Duodenal mucosa (tissue), 2 donors: Measurements from ENCODE around the gene NFATC2IP.
A peak's percentile ranks its signal among the peaks of the same experiment; 100 is the strongest.
"Not testable (repeated sequence)": the region's sequence is repeated elsewhere in the genome, so short reads cannot be mapped to it uniquely, and the experiment has no call there.

Experiments used
- H3K27ac ChIP-seq: one replicate; pipeline ENCODE4 v1.7.0; 2013; ENCODE audit warnings: low read depth, low read length
- H3K27me3 ChIP-seq, 2 donors: one replicate each; pipeline ENCODE4 v1.7.0; 2013; ENCODE audit warnings: low read length in 2 of 2, control low read depth in 1 of 2; ENCODE audit not compliant: insufficient read depth in 2 of 2, control insufficient read depth in 1 of 2
- H3K36me3 ChIP-seq, 2 donors: one replicate each; pipeline ENCODE4 v1.7.0; 2013; ENCODE audit warnings: low read length in 2 of 2, control low read depth in 1 of 2; ENCODE audit not compliant: insufficient read depth in 2 of 2, control insufficient read depth in 1 of 2
- H3K4me1 ChIP-seq, 2 donors: one replicate each; pipeline ENCODE4 v1.7.0; 2013; ENCODE audit warnings: low read length in 2 of 2, control low read depth in 1 of 2; ENCODE audit not compliant: insufficient read depth in 2 of 2, control insufficient read depth in 1 of 2
- H3K4me3 ChIP-seq, 2 donors: one replicate each; pipeline ENCODE4 v1.7.0; 2013; ENCODE audit warnings: low read length in 2 of 2, low read depth in 1 of 2
- H3K9ac ChIP-seq, 2 donors: one replicate each; pipeline ENCODE4 v1.7.0; 2013; ENCODE audit warnings: low read length in 2 of 2, low read depth in 1 of 2
- H3K9me3 ChIP-seq, 2 donors: one replicate each; pipeline ENCODE4 v1.7.0; 2013; ENCODE audit warnings: low read length in 2 of 2, control low read depth in 1 of 2; ENCODE audit not compliant: control insufficient read depth in 1 of 2

The NFATC2IP gene

DNA sequence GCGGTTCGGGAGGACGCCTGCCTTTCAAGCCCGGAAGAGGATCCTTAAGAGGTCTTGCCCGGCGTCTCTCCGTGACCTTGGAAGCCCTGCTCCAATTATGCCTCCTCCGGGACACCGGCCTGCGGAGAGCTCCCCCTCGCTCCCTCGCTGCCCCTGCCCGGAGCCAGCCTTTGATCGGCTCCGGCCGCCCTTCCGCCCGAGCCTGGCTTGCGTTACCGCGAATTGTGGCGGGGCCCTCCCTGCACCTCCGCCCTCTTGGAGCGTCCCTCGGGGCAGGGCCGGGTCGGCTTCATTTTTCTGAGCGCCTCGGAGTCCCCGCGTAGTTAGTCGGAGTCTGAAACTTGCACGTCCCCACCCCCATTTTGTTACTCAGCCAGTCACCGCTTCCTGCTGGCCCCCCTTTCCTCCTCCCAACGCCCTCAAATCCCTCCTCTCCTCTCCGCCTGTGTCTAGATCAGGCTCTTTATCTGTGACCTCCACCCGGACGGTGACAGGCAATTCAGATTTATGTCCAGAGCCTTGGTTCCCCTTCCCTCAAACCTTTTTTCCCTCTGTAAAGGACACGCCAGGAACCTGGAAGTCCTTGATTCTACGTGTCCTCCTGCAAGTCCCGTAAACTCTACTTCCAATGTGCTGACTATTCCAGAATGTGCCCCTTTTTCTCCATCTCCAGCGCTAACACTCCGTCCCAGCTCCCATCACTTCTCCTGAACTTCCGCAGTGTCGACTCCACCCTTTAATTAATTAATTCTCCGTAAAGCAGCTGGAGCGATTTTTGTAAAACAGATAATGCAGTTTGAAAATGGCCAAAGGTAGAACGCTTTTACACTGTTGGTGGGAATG lies 25.1 kb upstream of the NFATC2IP start:
- H3K4me1 ChIP-seq = peaks cover 15 to 16% of the 10 kb centered on the region in 2 donors

DNA sequence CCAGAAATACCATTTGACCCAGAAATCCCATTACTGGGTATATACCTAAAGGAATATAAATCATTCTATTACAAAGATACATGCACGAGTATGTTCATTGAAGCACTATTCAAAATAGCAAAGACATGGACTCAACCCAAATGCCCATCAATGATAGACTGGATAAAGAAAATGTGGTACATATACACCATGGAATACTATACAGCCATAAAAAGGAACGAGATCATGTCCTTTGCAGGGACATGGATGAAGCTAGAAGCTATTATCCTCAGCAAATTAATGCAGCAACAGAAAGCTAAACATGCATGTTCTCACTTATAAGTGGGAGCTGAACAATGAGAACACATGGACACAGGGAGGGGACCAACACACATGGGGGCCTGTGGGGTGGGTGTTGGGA lies 24.5 kb upstream of the NFATC2IP start:
- H3K36me3 ChIP-seq, H3K9me3 ChIP-seq, H3K27ac ChIP-seq, H3K27me3 ChIP-seq: not testable (repeated sequence)
- H3K4me3 ChIP-seq = peak overlapping the region; percentile 76 to 87
- peaks cover 15 to 16% of the 10 kb centered on the region in 2 donors for H3K4me1 ChIP-seq
- peak overlapping the region in 1 of 2 donors; percentile 79 for H3K9ac ChIP-seq

More for the DNA sequence above, 25.1 kb upstream of the NFATC2IP start:
- peak overlapping the region; percentile 76 to 87 for H3K4me3 ChIP-seq
- peak overlapping the region; percentile 99 for H3K27ac ChIP-seq
- H3K36me3 ChIP-seq = peaks cover 0 to 3% of the 10 kb centered on the region in 2 donors
- peak overlapping the region; percentile 79 to 89 for H3K9ac ChIP-seq
- no peaks in the 10 kb centered on the region for H3K9me3 ChIP-seq
- no peaks in the 10 kb centered on the region for H3K27me3 ChIP-seq

DNA sequence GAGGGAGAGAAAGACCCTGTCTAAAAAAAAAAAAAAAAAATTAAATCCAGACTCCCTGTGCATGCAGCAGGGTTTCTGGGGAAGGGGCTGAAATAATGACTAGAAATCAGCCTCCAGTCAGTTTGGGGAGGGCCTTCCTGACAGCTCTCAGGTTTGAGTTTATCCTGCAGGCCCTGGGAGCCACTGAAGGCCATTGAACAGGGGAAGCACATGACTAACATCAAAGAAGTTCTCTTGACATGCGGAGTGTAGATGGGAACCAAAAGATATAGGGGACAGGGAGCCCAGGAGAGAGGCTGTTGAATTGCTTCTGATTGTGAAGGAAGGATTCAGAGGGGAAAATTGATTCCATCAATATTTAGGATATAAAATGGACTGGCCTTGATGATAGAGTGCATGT lies 22.9 kb upstream of the NFATC2IP start:
- Histone ChIP-seq H3K9me3 (no peaks in the 10 kb centered on the region), H3K27me3 (no peaks in the 10 kb centered on the region), H3K9ac (no peak overlapping the region), H3K4me1 (peaks cover 12 to 16% of the 10 kb centered on the region in 2 donors), H3K4me3 (no peak overlapping the region), H3K27ac (no peak overlapping the region), H3K36me3 (no peaks in the 10 kb centered on the region)

DNA sequence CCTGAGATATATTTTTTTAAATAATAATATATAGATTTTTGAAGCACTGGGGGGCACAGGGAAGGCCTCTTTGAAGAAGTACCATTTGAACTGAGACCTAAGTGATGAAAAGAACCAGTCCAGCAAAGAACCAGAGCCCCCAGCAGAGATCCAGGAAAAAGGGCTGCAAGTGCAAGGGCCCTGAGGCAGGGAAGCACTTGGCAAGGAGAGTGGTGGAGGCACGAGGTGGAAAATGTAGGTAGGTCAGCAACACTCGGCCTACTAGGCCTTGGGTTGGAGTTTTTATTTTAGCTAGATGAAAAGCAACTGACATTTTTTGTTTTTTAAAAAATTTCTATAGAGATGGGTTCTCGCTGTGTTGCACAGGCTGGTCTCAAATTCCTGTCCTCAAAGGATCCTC lies 20.5 kb upstream of the NFATC2IP start:
- Histone ChIP-seq H3K9me3 (no peaks in the 10 kb centered on the region), H3K9ac (no peak overlapping the region), H3K27me3 (no peaks in the 10 kb centered on the region), H3K4me1 (no peaks in the 10 kb centered on the region), H3K4me3 (no peak overlapping the region), H3K36me3 (no peaks in the 10 kb centered on the region), H3K27ac (no peak overlapping the region)

DNA sequence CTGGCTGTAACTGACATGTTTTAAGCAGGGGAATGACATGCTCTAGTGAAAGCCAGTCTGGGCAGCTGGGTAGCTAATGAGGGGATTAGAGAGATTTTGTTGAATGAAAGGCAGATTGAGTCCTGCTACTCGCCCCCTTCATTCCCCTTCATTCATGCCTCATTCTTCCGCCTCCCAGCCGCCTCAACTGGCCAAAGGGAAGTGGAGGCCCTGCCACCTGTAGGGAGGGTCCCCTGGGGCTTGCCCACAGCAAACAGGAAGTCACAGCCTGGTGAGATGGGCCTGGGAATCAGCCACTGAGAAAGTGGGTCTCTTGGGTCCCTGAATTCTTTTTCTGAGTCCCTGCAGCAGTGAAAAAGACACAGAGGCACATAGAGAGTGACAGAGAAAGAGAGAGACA lies 20.1 kb upstream of the NFATC2IP start:
- no peaks in the 10 kb centered on the region for H3K27me3 ChIP-seq
- no peak overlapping the region for H3K4me3 ChIP-seq
- H3K4me1 ChIP-seq = no peaks in the 10 kb centered on the region
- H3K9ac ChIP-seq = no peak overlapping the region
- H3K9me3 ChIP-seq = no peaks in the 10 kb centered on the region
- H3K27ac ChIP-seq = no peak overlapping the region
- H3K36me3 ChIP-seq = no peaks in the 10 kb centered on the region

DNA sequence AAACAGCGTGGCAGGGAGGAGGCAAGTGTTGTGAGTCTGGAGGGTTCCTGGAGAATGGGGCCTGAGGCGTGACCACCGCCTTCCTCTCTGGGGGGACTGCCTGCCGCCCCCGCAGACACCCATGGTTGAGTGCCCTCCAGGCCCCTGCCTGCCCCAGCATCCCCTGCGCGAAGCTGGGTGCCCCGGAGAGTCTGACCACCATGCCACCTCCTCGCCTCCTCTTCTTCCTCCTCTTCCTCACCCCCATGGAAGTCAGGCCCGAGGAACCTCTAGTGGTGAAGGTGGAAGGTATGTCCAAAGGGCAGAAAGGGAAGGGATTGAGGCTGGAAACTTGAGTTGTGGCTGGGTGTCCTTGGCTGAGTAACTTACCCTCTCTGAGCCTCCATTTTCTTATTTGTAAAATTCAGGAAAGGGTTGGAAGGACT lies 18.9 kb upstream of the NFATC2IP start, which contains the start of gene CD19:
TSS of gene CD19 (plus strand) at position 171 of the 425 bp plus-strand sequence. CDS start at position 201, 30 bp downstream.
- Histone ChIP-seq H3K4me3 (no peak within 1 kb of the TSS), H3K27ac (no peak within 1 kb of the TSS), H3K27me3 (no peaks in the 10 kb centered on the region), H3K36me3 (no peaks in the 10 kb centered on the region), H3K9me3 (no peaks in the 10 kb centered on the region), H3K9ac (no peak within 1 kb of the TSS), H3K4me1 (peaks cover 4 to 6% of the 10 kb centered on the region in 2 donors)

DNA sequence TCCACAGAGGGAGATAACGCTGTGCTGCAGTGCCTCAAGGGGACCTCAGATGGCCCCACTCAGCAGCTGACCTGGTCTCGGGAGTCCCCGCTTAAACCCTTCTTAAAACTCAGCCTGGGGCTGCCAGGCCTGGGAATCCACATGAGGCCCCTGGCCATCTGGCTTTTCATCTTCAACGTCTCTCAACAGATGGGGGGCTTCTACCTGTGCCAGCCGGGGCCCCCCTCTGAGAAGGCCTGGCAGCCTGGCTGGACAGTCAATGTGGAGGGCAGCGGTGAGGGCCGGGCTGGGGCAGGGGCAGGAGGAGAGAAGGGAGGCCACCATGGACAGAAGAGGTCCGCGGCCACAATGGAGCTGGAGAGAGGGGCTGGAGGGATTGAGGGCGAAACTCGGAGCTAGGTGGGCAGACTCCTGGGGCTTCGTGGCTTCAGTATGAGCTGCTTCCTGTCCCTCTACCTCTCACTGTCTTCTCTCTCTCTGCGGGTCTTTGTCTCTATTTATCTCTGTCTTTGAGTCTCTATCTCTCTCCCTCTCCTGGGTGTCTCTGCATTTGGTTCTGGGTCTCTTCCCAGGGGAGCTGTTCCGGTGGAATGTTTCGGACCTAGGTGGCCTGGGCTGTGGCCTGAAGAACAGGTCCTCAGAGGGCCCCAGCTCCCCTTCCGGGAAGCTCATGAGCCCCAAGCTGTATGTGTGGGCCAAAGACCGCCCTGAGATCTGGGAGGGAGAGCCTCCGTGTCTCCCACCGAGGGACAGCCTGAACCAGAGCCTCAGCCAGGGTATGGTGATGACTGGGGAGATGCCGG lies 18.2 kb upstream of the NFATC2IP start:
- H3K36me3 ChIP-seq = no peaks in the 10 kb centered on the region
- no peak overlapping the region for H3K4me3 ChIP-seq
- H3K27me3 ChIP-seq = no peaks in the 10 kb centered on the region
- no peaks in the 10 kb centered on the region for H3K9me3 ChIP-seq
- no peak overlapping the region for H3K27ac ChIP-seq
- no peak overlapping the region for H3K9ac ChIP-seq
- peaks cover 4 to 6% of the 10 kb centered on the region in 2 donors for H3K4me1 ChIP-seq

DNA sequence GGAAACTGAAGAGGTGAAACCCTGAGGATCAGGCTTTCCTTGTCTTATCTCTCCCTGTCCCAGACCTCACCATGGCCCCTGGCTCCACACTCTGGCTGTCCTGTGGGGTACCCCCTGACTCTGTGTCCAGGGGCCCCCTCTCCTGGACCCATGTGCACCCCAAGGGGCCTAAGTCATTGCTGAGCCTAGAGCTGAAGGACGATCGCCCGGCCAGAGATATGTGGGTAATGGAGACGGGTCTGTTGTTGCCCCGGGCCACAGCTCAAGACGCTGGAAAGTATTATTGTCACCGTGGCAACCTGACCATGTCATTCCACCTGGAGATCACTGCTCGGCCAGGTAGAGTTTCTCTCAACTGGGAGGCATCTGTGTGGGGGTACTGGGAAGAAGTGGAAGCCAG lies 17.6 kb upstream of the NFATC2IP start:
- Histone ChIP-seq H3K4me1 (peaks cover 4 to 6% of the 10 kb centered on the region in 2 donors), H3K9ac (no peak overlapping the region), H3K36me3 (no peaks in the 10 kb centered on the region), H3K27me3 (no peaks in the 10 kb centered on the region), H3K27ac (no peak overlapping the region), H3K4me3 (no peak overlapping the region), H3K9me3 (no peaks in the 10 kb centered on the region)

DNA sequence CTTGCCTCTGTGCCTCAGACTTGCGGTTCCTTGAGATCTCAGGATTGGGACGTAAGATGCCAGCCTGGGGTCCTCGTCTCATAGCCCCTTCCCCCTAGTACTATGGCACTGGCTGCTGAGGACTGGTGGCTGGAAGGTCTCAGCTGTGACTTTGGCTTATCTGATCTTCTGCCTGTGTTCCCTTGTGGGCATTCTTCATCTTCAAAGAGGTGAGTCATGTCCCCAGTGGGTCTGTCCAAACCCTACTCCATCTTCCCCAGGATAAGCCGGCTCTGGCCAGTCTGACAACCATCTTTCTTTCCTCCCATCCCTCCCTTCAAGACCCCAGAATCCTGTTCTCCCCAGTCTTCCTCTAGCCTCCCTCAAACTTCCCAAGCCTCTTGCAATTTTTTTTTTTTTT lies 15.4 kb upstream of the NFATC2IP start:
- Histone ChIP-seq H3K27ac (no peak overlapping the region), H3K36me3 (no peaks in the 10 kb centered on the region), H3K9me3 (no peaks in the 10 kb centered on the region), H3K4me3 (peak overlapping the region in 1 of 2 donors; percentile 59), H3K4me1 (peaks cover 4 to 6% of the 10 kb centered on the region in 2 donors), H3K9ac (no peak overlapping the region), H3K27me3 (no peaks in the 10 kb centered on the region)
